Measurements from ENCODE around the gene SMIM38.

DNA sequence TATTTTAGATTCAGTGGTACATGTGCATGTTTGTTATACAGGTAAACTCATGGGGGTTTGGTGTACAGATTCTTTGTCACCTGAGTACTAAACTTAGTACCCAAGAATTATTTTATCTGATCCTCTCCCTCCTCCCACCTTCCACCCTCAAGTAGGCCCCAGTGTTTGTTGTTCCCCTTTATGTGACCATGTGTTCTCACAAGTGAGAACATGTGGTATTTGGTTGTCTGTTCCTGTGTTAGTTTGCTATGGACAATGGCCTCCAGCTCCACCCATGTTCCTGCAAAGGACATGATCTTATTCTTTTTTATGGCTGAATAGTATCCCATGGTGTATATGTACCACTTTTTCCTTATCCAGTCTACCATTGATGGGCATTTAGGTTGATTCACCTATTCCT lies 6.8 kb downstream of the SMIM38 start:
- TF ChIP-seq TEAD4 (IDR thresholded peaks at IDR 0.05; ENCODE audit: borderline replicate concordance, insufficient read depth) (no peak), SMC3 (IDR thresholded peaks at IDR 0.05; ENCODE audit: low read depth, low read length) (no peak), CHD2 (IDR thresholded peaks at IDR 0.05; ENCODE audit: low read length, partially characterized antibody) (no peak), FOXM1 (IDR thresholded peaks at IDR 0.05; ENCODE audit: low read depth) (no peak), TAF1 (IDR thresholded peaks at IDR 0.05; ENCODE audit: borderline replicate concordance, low read depth, low read length) (no peak), SIN3A (IDR thresholded peaks at IDR 0.05; ENCODE audit: borderline replicate concordance, low read depth, low read length) (no peak), YY1 (IDR thresholded peaks at IDR 0.05; ENCODE audit: low read depth) (no peak), MXI1 (IDR thresholded peaks at IDR 0.05; ENCODE audit: low read depth, low read length) (no peak), EZH2phosphoT487 (IDR thresholded peaks at IDR 0.05; ENCODE audit: borderline replicate concordance, low read depth) (no peak), RAD21 (IDR thresholded peaks at IDR 0.05; ENCODE audit: low read length) (no peak), RCOR1 (IDR thresholded peaks at IDR 0.05; ENCODE audit: low read length) (no peak), NRF1 (IDR thresholded peaks at IDR 0.05; ENCODE audit: low read depth, low read length) (no peak)
- TF ChIP-seq, protein P1, sequence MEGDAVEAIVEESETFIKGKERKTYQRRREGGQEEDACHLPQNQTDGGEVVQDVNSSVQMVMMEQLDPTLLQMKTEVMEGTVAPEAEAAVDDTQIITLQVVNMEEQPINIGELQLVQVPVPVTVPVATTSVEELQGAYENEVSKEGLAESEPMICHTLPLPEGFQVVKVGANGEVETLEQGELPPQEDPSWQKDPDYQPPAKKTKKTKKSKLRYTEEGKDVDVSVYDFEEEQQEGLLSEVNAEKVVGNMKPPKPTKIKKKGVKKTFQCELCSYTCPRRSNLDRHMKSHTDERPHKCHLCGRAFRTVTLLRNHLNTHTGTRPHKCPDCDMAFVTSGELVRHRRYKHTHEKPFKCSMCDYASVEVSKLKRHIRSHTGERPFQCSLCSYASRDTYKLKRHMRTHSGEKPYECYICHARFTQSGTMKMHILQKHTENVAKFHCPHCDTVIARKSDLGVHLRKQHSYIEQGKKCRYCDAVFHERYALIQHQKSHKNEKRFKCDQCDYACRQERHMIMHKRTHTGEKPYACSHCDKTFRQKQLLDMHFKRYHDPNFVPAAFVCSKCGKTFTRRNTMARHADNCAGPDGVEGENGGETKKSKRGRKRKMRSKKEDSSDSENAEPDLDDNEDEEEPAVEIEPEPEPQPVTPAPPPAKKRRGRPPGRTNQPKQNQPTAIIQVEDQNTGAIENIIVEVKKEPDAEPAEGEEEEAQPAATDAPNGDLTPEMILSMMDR (IDR thresholded peaks at IDR 0.05) = no peak
- TF ChIP-seq, protein P2, sequence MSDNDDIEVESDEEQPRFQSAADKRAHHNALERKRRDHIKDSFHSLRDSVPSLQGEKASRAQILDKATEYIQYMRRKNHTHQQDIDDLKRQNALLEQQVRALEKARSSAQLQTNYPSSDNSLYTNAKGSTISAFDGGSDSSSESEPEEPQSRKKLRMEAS (IDR thresholded peaks at IDR 0.05; ENCODE audit: low read depth) = no peak

All from SK-N-SH (cell line).